GM21381 (cell line): Measurements from ENCODE around the gene NKRF.
"Not testable (repeated sequence)": the region's sequence is repeated elsewhere in the genome, so short reads cannot be mapped to it uniquely, and the experiment has no call there.

ENCODE experiments used
- ATAC-seq: cut with Tn5 transposase; IDR thresholded peaks from one replicate; pipeline ENCODE4 v1.9.1; 2021; ENCODE audit warnings: mild to moderate bottlenecking, moderate library complexity; ENCODE audit not compliant: unreplicated experiment

NKRF gene

DNA sequence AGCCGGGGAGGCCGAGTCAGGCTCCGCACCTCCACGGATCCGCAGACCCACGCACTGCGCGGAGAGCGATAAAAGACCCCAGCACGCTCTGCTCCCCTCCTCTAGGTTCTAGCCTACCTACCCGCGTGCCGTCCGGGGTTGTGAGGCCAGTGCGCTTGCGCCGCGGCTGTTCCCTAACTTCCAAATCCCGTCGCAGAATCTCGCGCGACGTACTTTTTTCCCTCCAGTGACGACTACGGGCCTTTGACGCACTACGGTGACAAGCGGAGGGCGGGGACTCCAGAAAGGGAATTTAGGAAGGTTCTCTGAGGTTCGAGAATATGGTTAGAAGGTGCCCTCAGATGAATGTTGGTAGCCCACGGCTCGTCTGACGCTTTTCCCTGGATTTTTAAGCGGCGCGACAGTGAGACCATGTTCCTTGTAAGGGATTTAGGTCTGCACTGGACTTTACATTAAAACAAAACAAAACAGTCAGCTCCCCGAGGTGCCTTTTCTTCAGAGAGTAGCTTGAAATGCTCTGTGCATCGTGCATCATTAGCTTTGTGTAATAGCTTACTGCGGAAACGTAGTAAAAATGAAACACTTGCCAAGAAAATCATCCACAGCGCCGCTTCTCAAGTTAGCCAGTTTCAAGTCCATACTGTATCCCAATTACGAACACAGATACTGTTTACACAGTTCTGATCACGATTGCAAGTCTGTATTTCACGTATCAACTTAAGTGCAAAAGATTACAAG is at the start of gene NKRF:
TSS of gene NKRF (minus strand) at position 145 of the 738 bp plus-strand sequence.
- peak; percentile 85 for ATAC-seq

DNA sequence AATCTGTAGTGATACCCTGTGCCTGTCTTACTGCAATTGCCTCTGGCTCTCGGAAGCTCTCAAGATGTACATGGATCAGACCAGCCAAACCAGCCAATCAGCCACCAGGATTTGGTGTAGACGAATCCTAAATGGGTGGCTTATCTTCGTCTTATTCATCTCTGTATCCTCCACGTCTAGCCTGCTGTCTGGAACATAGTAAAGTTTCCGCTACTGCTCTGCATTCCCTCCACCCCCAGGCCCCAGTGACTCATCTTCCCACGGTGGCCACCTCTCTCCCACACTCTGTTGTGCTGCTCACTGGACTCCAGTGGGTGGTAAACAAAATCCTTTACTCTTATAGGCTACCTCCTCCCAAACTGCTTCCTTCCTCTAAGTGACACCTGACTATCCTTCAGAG is 48.9 kb upstream of the NKRF start:
- no peak for ATAC-seq

DNA sequence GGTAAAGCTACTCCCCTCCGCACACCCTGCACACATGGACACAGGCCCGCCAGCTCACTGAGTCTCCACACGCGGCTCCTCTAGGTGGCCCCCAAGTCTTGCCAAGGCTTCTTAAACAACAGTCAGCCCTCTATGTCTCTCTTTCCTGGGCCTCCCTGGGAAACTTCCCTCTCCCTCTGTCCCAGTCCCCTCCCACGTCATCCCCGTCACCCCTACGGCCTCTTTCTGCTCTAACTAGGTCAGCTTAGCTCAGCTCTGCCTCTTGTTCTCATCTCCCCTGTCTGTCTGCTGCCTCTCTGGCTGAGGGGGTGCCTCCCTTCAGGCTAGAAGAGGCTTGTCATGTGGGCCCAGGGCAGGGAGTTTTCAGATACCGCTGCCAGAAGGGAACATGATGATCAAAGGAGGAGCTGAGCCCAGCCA is 47.9 kb upstream of the NKRF start:
- no peak for ATAC-seq

DNA sequence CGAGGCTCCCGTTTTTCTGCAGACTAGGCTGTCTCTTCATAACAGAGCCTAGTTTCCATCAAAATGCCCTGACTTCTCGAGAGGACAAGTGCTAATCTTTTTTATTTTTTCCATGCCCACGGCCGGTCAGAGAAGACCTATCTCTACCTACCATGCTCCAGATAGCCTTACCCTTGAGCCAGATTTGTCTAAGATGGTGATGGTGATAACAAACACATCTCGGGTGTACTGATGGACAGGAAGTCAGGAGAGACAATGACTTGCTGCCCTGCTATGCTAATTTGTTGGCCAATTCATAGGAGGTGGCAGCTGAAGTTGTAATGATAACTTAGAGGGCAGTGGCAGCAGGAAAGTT is 42.2 kb upstream of the NKRF start:
- peak; percentile 13 for ATAC-seq

DNA sequence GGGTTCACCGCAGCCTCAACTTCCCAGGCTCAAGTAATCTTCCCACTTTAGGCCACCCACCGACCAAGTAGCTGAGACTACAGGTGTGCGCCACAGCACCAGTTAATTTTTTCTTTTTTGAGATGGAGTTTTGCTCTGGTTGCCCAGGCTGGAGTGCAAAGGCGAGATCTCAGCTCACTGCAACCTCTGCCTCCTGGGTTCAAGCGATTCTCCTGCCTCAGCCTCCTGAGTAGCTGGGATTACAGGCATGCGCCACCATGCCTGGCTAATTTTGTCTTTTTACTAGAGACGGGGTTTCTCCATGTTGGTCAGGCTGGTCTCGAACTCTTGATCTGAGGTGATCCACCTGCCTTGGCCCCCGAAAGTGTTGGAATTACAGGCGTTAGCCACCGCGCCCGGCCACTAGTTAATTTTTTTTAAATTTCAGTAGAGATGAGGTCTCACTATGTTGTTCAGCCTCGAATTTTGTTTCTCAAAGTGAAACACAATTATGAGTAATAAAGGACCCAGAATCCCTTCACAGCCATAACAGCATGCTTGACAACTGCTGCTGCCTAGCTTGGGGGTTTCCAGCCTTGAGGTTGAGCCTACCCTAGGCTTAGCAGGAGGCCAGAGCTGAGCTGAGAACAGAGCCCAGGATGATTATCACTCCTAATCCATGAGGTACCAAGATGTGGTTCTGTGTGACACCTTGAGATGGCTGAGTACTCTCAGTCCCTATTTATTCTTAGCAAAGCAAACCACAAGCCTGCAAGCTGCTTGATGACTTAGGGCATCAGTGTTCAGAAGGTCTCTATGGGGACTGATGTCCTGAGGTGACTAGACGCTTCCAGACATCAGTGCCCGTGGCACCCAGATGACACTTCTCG is 41.6 kb upstream of the NKRF start:
- ATAC-seq, result peak; percentile 93

DNA sequence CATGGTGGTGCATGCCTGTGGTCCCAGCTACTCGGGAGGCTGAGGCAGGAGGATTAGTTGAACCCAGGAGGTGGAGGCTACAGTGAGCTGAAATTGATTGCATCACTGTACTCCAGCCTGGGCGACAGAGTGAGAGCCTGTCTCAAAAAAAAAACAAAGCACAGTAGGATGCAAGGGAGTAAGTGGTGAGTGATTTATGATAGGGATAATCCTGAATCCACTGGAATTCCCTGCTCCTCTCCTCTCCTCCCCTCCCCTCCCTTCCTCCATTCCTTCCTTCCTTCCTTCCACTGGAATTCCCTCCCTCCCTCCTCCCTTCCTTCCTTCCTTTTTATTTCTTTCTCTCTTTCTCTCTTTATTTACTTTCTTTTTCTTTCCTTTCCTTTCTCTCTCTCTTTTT is 40.9 kb upstream of the NKRF start:
- no peak for ATAC-seq

DNA sequence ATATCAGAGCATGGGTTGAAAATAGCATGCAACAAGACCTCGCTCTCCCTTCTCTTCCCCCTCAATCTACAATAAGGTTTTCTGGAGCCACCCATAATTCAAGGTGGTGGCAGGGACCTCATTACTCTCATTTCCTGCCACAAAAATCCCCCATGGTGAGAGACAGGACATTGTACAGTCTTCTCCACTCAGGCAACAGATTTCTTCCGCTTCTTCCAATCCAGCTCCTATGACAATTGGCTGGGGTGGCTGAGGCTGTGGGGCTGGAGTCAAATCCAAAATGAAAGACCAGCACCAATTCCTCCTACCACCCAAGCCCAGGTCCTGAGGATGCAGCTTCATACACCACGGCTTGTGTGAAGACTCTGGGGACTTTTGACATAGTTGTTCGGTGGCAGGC is 40.3 kb upstream of the NKRF start:
- no peak for ATAC-seq

DNA sequence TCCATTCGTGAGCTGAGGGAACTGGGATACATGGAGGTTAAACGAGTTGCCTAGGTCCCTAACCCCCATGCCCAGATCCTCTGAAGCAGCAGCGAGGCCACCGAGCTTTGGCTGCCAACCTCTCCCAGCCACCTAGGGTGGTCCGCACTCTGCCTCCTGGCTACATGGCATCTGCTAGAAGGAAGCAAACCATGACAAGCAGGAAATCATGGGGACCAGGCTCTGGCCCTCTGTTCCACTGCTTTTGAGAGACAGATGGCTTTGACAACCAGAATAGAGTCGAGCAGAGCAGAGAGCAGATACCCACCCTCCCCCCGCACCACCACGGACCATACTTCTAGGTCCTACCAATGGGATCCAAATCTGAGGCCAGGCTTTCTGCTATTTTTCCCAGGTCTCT is 37.5 kb upstream of the NKRF start:
- no peak for ATAC-seq

DNA sequence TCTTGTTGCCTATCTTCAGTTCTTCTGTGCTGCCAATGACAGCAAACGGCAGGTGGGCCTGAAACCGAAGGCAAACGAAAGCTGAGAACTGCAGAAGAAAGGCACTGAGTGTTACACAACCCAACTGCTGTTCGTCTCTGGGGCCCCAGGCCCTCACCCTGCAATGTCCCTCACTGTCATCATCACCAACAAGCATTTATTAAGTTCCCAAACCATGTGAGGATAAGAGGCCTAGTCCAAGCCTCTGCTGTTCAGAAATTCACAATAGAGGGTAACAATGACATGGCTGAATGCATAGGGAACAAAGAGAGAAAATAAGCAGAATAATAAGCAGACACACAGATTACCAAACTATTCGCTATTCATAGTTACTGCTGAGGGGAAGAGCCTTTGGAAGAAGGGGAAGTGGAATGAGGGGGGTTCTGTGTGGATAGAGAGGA is 34.5 kb upstream of the NKRF start:
- no peak for ATAC-seq

DNA sequence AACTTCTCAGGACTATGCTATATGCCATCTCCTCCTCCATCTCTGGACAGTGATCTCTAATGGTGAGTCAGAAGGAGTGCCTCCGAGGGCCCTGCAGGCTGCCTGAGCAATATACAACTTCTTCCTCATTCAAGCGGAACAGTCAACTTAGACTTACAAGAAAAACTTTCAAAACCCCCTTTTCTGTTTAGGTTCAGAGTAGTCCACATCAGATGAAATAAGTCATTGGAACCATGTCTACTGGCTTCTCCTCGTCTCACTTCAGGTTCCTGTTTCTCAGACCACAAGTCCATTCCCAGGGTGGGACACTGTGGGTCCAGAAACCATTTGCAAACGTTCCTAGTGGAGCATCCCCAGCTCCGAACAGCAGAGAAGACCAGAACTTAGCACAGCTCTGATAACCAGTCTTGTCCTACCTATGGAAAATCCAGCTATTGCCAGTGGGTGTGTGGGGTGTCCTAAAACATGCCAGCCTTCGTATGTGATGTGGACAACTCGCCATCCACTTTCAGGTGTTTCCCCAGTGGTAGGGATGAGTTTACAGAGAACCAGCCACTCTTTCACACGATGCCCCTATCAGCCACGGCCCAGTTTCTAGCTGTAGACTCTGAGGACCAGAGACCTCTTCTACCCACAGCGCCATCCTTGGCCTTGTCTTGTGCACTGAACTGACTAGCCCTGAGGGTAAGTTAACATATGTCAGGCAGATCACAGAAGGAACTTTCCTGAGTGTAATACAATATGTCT is 32.7 kb upstream of the NKRF start:
- ATAC-seq, result peak; percentile 67

DNA sequence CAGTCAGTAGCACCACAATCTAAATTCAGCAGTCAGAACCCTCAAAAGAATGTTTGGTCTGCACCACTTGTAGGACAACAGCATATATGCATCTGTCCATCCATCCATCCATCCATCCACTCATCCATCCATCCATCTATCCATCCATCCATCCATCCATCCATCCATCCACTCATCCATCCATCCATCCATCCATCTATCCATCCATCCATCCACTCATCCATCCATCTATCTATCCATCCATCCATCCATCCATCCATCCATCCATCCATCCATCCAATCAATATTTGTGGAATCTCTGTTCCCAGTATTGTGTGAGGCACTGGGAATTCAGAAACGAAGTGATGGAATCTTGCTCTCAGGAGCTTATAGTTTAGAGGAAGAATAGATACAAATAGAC is 31.2 kb upstream of the NKRF start:
- ATAC-seq, result not testable (repeated sequence)

DNA sequence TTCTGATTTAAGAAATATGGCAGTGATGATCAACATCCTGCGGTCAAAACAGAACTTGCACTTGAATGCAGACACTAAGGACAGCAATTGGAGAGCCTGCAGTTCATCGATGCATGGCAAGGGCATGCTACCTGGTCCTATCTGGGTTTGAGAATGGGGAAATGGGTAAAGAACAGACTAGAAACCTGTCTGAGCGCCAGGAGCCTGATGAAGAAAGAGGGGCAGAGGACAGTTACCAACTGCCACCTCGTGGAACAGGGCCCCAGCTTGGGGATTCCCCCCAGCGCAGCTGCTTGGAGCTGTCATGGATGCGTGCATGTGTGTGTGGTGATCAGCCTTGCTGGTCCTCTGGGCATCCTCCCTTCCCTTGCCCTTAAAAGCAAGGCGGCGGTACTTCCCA is 30.2 kb upstream of the NKRF start:
- ATAC-seq, result peak; percentile 43

DNA sequence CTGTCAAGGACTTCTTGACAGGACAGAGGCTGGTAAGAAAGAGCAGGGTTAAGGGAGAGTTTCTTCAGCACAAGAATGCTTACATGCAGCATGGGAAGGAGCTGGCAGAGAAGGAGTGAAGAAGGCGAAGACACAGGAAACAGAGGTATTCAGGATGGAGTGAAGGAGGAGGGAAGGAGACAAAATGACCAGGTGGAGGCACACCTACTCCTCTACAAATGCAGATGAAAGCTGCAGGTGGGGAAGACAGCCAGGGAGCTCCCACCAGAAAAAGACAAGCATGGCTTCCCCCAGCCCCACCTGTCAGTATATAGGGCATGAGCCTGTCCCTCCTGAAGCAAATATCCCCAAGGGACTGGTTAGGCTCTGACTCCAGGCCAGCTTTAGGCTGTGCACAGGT is 29.6 kb upstream of the NKRF start:
- ATAC-seq, result no peak

DNA sequence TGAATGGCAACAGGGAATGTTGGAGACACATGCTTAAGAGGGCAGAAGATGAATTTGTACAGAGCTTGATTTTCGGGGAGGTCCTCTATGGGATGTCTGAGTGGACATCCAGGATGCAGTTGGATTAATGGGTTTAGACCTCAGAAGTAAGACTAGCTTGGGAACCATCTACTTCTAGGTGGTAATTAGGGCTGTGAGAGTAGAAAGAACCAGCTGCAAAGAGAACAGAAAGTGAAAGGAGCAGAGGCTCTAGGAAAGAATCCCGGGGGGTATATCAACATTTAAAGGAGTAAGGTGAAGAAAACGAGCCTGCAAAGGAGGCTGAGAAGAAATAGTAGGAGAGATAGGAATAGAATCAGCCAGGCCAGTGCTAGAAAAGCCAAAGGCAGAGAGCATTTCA is 29.0 kb upstream of the NKRF start:
- ATAC-seq, result no peak

DNA sequence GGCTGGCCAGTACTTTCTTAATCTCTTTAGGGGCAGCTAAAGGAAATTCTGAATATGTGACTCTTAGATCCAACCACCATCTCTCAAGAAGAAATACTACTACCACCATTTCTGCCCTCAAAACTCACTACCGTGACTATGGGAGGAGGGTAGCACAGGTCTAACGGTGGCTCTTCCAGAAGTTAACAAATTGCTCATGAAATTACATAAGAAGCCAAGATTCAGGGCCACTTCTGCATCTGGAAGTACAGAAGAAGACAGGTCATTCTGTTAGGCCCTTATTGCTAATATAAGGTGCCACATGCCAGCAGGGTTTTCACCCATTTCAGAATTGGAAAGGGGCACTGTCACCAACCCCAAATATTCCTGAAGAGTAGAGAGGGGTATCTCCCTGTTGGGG is 19.6 kb upstream of the NKRF start:
- ATAC-seq, result no peak

DNA sequence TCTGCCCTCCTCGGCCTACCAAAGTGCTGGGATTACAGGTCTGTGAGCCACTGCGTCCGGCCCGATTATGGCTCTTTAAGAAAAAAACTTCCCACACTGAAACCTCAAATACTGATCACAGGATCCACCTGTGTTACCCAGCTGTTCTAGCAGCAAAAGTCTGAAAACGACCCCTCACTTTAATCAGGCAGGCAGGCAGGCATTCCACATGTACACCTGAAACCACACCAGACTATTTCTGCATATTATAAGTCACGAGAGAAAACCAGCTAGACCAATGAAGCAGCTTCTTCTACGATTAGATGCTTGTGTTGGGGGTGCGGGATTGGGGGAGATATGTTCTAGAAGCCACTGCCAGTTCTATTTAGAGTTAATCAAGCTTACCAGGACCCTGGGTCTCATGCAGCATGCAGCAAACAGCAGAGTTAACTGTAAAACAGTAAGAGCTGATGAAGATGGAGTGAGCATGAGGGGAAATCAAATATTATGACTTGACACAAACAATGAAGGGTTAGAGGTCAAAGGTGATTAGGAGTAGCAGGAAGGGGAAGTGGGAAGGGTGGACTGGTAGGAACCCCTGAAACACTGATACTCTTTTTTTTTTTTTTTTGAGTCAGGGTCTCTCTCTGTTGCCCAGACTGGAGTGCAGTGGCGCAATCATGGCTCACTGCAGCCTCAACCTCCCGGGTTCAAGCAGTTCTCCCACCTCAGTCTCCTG is 18.9 kb upstream of the NKRF start:
- ATAC-seq, result no peak

DNA sequence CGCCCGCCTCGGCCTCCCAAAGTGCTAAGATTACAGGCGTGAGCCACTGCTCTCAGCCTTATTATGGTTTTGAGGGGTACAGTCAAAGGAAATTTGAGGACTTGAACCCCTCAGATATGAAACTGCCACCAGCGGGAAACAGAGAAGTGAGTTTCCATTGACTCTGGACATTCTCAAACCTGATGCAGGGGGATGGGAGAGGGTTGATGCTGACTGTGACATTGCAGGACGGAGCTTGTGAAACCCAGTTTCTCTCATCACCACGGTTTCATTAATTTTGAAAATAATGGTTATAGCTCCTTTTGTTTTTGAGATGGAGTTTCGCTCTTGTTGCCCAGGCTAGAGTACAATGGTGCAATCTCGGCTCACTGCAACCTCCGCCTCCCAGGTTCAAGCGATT is 18.2 kb upstream of the NKRF start:
- no peak for ATAC-seq

DNA sequence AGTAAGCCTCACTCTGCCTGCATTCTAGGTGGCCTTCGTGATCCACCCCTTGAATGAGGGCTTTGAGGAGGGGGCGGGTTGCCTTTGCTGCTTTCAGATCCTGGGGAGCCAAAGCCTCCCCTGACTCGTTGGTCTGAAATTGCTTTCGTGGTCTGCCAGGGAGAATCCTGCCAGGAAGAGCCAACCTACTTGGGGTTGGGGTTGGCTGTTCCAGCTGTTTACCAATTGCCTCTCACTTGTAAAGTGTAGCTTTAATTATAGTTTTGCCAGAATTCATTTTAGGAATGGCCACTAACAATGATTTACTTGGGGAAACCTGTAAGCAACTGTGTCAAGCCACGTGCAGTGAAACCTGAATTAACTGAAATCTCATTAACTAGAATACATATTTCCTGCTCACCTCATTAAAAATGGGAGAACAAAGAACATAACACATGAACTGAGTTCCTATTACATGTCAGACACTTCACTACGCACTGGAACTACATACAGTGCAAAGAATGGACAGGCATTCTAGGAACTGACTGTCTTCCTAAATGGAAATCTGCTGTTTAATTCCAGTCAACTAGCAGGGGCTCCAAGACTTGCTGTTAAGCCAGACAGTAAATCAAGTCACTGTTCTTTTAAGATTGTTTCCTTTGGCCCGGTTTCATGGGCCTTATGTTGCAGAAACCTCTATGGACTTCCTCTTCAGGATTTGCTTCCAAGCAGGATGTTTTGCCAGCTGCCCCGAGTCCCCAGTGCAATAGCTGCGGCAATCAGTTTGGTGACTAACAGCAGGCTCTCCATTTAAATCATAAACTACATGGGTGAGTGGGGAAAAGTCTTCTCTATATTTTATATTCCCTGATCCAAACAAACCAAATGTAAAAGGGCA is 16.4 kb upstream of the NKRF start:
- ATAC-seq, result no peak

DNA sequence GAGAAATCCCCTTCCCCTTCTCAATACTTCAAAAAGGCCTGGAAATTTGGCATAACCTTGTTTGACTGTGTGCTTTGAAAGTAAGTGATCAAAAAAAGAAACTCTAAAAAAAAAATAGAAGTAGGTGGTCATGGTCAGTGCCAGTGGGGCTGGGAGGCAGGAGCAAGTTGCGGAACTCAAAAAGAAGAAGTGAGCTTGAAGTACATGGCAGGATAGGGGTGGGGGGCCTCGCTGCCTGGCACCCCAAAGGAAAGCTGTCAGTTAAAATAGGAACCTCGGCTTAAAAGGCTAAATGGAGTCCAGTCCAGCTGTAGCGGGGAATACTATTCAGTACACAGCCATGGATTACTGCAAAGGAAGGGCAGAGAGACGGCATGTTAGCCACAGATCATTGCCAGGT is 12.2 kb upstream of the NKRF start:
- no peak for ATAC-seq
